Measurements from ENCODE around the gene RPL22. TPM values are rescaled to one million over a fixed set of nuclear protein-coding genes. Genes with fewer than 3 reads are reported as not detected.

The RPL22 gene
- total and polyA plus RNA-seq, 2 of the 8 experiments (the other 6 are each of a cell fraction or from before 2014, with no cell fraction given), result 133 to 521 TPM

DNA sequence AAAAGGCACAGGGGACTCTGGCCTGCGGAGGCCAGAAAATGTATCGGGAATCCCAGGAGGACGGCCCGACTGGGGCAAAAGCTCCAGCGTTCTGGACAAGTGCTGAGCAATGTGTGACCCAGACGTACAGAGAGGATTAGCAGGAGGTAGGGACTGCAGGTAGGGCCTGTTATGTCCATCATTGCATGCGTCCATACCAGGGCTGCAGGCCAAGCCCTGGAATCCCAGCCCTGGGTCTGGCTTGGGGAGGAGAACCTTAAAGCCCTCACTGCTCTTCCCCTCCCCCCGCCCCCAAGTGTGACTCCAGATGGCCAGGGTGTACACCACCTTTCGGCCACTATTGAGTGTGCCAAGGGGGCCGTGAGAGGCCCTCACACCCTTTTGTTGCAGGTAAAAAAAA, 8.5 kb upstream of the RPL22 start:
- H3K27ac ChIP-seq (ENCODE audit: low read depth, low read length), result no peak overlapping the region
- no peak overlapping the region; a peak in 1 of 8 replicates for H3K4me3 ChIP-seq (ENCODE audit: extremely low read depth in 1 of 4, insufficient read depth in 2 of 4, low read depth in 3 of 4, low read length in 4 of 4)
- H4K20me1 ChIP-seq (replicated peaks in 1 of 2; ENCODE audit: control insufficient read depth in 1 of 2, insufficient read depth in 2 of 2, low read length in 2 of 2), result peaks cover 0 to 7% of the 10 kb centered on the region in 2 experiments
- H3K23ac ChIP-seq (ENCODE audit: insufficient read length), result no peak overlapping the region
- no peak overlapping the region for H2BK120ac ChIP-seq (replicated peaks; ENCODE audit: low read depth, low read length)
- no peaks in the 10 kb centered on the region for H3K9me3 ChIP-seq (ENCODE audit: insufficient read depth in 2 of 2, low read depth in 1 of 2, low read length in 1 of 2)
- H3K79me1 ChIP-seq (ENCODE audit: low read depth, low read length), result no peaks in the 10 kb centered on the region
- no peak overlapping the region for H2BK5ac ChIP-seq (ENCODE audit: low read depth, low read length)
- peaks cover 20% of the 10 kb centered on the region; the same call in 1 of the 2 replicates for H3K23me2 ChIP-seq (ENCODE audit: low read depth, low read length)
- no peaks in the 10 kb centered on the region for H3K79me2 ChIP-seq (ENCODE audit: control insufficient read depth in 1 of 2, insufficient read depth in 2 of 2, low read length in 2 of 2)
- FAIRE-seq (no peak), DNase-seq (ENCODE audit: low read depth in 1 of 2, low spot score in 2 of 2) (no peak)
- no peak overlapping the region for H3K56ac ChIP-seq (replicated peaks; ENCODE audit: insufficient read length, low read depth, low read length)
- 0 out of 2 replicates have a peak overlapping the region, but pooled peaks have one; percentile 81 for H2BK15ac ChIP-seq (ENCODE audit: low read length)
- 0 out of 2 replicates have a peak overlapping the region, but pooled peaks have one; percentile 21 for H2BK20ac ChIP-seq (ENCODE audit: low read length)
- no peak overlapping the region for H3K9ac ChIP-seq (replicated peaks in 1 of 4; ENCODE audit: extremely low read depth in 1 of 4, low read depth in 3 of 4, low read length in 3 of 4)
- H3K4me1 ChIP-seq (replicated peaks in 1 of 4; ENCODE audit: control insufficient read depth in 3 of 4, insufficient read depth in 4 of 4, low read length in 3 of 4), result peaks cover 0 to 31% (median 24%) of the 10 kb centered on the region in 4 experiments; a peak in 6 of 7 replicates
- no peak overlapping the region for H2AFZ ChIP-seq (ENCODE audit: low read length)
- H4K91ac ChIP-seq (replicated peaks; ENCODE audit: insufficient read length, low read length), result no peak overlapping the region
- no peak overlapping the region for H2BK12ac ChIP-seq (ENCODE audit: low read depth, low read length)
- H3K36me3 ChIP-seq (ENCODE audit: control insufficient read depth in 2 of 4, insufficient read depth in 4 of 4, low read length in 3 of 4), result no peaks in the 10 kb centered on the region
- no peak overlapping the region for H4K8ac ChIP-seq (ENCODE audit: extremely low read depth, insufficient read depth, low read length)
- 65% methylated on average over 10 of the region's 10 CpGs; no CpG with 5 or more reads in 1 of the 2 experiments for WGBS, 2 experiments (ENCODE audit: extremely low coverage in 1 of 2, insufficient coverage in 1 of 2, insufficient read length in 1 of 2, insufficient replicate concordance in 2 of 2, low coverage in 1 of 2, low lambda C conversion rate in 2 of 2, missing lambda C conversion rate in 1 of 2)
- peak overlapping the region; percentile 71 for H3K18ac ChIP-seq (ENCODE audit: extremely low read depth, low read length)
- H3K4me2 ChIP-seq (ENCODE audit: insufficient read depth in 1 of 2, low read depth in 2 of 2, low read length in 2 of 2), result peak overlapping the region; percentile 23 to 57; a peak in 1 of 4 replicates
- H3K14ac ChIP-seq (ENCODE audit: insufficient read length), result no peak overlapping the region
- peaks cover 1 to 52% (median 40%) of the 10 kb centered on the region in 4 experiments for H3K27me3 ChIP-seq (replicated peaks in 1 of 4; ENCODE audit: control insufficient read depth in 3 of 4, extremely low read depth in 1 of 4, insufficient read depth in 3 of 4, low read length in 3 of 4)
- no peak overlapping the region for H3K4ac ChIP-seq (replicated peaks; ENCODE audit: insufficient read length, low read depth, low read length)
- peak overlapping the region; percentile 53; the same call in 1 of the 2 replicates for H2AK5ac ChIP-seq (ENCODE audit: low read depth, low read length)
- POLR2A ChIA-PET (ENCODE audit: partially characterized antibody), result interaction anchor here (0.6 to 5.6 kb wide), 9 partner anchors 10 to 64 kb away, joined by 3 to 78 read pairs (median 7); partner anchors contain the start of genes HES3, ICMT and RPL22
- CTCF ChIA-PET (ENCODE audit: partially characterized antibody), result interaction anchor here (0.6 to 17.1 kb wide), 13 partner anchors 10 to 966 kb away, joined by 3 to 353 read pairs (median 4); partner anchors contain the start of genes HES3 and ICMT
- no peak overlapping the region for H4K5ac ChIP-seq (ENCODE audit: insufficient read length, low read depth, low read length)
- TF ChIP-seq BRCA1 (IDR thresholded peaks at IDR 0.05; ENCODE audit: low read depth, low read length) (no peak), CBX8 (IDR thresholded peaks at IDR 0.05; ENCODE audit: borderline replicate concordance, low read depth, low read length) (no peak), ZNF274 (IDR thresholded peaks at IDR 0.05; ENCODE audit: borderline replicate concordance, extremely low read depth, low read length) (no peak), BACH1 (IDR thresholded peaks at IDR 0.05; ENCODE audit: low read length) (no peak), JUND (IDR thresholded peaks at IDR 0.05; ENCODE audit: low read length) (no peak), CEBPB (IDR thresholded peaks at IDR 0.05; ENCODE audit: low read depth, low read length) (no peak), POLR2A (IDR thresholded peaks at IDR 0.05; ENCODE audit: control extremely low read depth in 1 of 2, low read depth in 2 of 2, low read length in 2 of 2) (no peak), RFX5 (IDR thresholded peaks at IDR 0.05; ENCODE audit: borderline replicate concordance, low read depth, low read length) (no peak), CBX5 (IDR thresholded peaks at IDR 0.05; ENCODE audit: low read depth, low read length) (no peak), SAP30 (IDR thresholded peaks at IDR 0.05; ENCODE audit: insufficient read depth, insufficient replicate concordance, low read length) (no peak), TBP (IDR thresholded peaks at IDR 0.05; ENCODE audit: low read depth, low read length) (no peak), SRF (IDR thresholded peaks at IDR 0.05; ENCODE audit: low read depth, low read length) (no peak), ASH2L (IDR thresholded peaks at IDR 0.05; ENCODE audit: low read length) (no peak), FOSL1 (IDR thresholded peaks at IDR 0.05; ENCODE audit: insufficient read depth, low read depth, low read length) (no peak)
